ENCODE data around the gene TMEM52. TPM values are rescaled to one million over a fixed set of nuclear protein-coding genes. Genes with fewer than 3 reads are reported as not detected.
"Not testable (repeated sequence)": the region's sequence is repeated elsewhere in the genome, so short reads cannot be mapped to it uniquely, and the experiment has no call there.

Gene TMEM52
- total RNA-seq, 2 experiments from 2014 or later = not detected

GRCh38 chr1:1889090-1889750 is 29.9 kb downstream of the TMEM52 start:
- ATAC-seq (ENCODE audit: low read depth) (no peak), DNase-seq (no peak)
- H3K4me1 Mint-ChIP-seq = peaks cover 35% of the 10 kb centered on the region
- no peaks in the 10 kb centered on the region for H3K9me3 Mint-ChIP-seq
- peaks cover 16% of the 10 kb centered on the region for H3K36me3 Mint-ChIP-seq
- no peaks in the 10 kb centered on the region for H3K27me3 Mint-ChIP-seq
- peak overlapping the region; percentile 86 for H3K4me3 Mint-ChIP-seq
- POLR2A ChIA-PET = interaction anchor here (0.6 kb wide), 1 partner anchor 90 kb away, joined by 3 read pairs; no protein-coding TSS in a partner anchor
- peak overlapping the region; percentile 78 for H3K27ac Mint-ChIP-seq

- H3K27me3 Mint-ChIP-seq; H3K4me3 Mint-ChIP-seq; ATAC-seq (ENCODE audit: low read depth); DNase-seq; H3K9me3 Mint-ChIP-seq; H3K27ac Mint-ChIP-seq: not testable (repeated sequence)
- Mint-ChIP-seq H3K36me3 (peaks cover 20% of the 10 kb centered on the region), H3K4me1 (peaks cover 36% of the 10 kb centered on the region)
- POLR2A ChIA-PET = interaction anchor here (0.6 to 0.7 kb wide), 2 partner anchors 13 to 15 kb away, joined by 3 to 5 read pairs; no protein-coding TSS in a partner anchor
Observed at GRCh38 chr1:1883890-1884289, 35.2 kb downstream of the TMEM52 start.

- ATAC-seq (ENCODE audit: low read depth) (no peak), DNase-seq (no peak)
- Mint-ChIP-seq H3K9me3 (no peaks in the 10 kb centered on the region), H3K36me3 (peaks cover 23% of the 10 kb centered on the region), H3K4me3 (no peak overlapping the region), H3K4me1 (peaks cover 36% of the 10 kb centered on the region), H3K27ac (no peak overlapping the region), H3K27me3 (no peaks in the 10 kb centered on the region)
- POLR2A ChIA-PET = interaction anchor here (0.6 to 0.7 kb wide), 2 partner anchors 12 to 16 kb away, joined by 3 to 5 read pairs; no protein-coding TSS in a partner anchor
Observed at GRCh38 chr1:1883092-1883873, 35.8 kb downstream of the TMEM52 start.

GRCh38 chr1:1881727-1882126 is 37.4 kb downstream of the TMEM52 start:
- no peak overlapping the region for H3K4me3 Mint-ChIP-seq
- H3K4me1 Mint-ChIP-seq = peaks cover 35% of the 10 kb centered on the region
- no peaks in the 10 kb centered on the region for H3K27me3 Mint-ChIP-seq
- H3K27ac Mint-ChIP-seq = no peak overlapping the region
- POLR2A ChIA-PET = interaction anchor here (0.5 to 0.6 kb wide), 2 partner anchors 98 to 446 kb away, joined by 3 to 4 read pairs; no protein-coding TSS in a partner anchor
- ATAC-seq (ENCODE audit: low read depth) (no peak), DNase-seq (no peak)
- no peaks in the 10 kb centered on the region for H3K9me3 Mint-ChIP-seq
- H3K36me3 Mint-ChIP-seq = peaks cover 19% of the 10 kb centered on the region

- Mint-ChIP-seq H3K4me1 (peaks cover 42% of the 10 kb centered on the region), H3K36me3 (peaks cover 27% of the 10 kb centered on the region), H3K9me3 (no peaks in the 10 kb centered on the region), H3K27me3 (no peaks in the 10 kb centered on the region), H3K4me3 (no peak overlapping the region), H3K27ac (no peak overlapping the region)
- ATAC-seq (ENCODE audit: low read depth) = no peak
- DNase-seq = no peak
- POLR2A ChIA-PET = no interaction called here
Observed at GRCh38 chr1:1880617-1881312, 38.3 kb downstream of the TMEM52 start.

- no peak overlapping the region for H3K4me3 Mint-ChIP-seq
- H3K36me3 Mint-ChIP-seq = peaks cover 35% of the 10 kb centered on the region
- POLR2A ChIA-PET = no interaction called here
- DNase-seq = no peak
- H3K27me3 Mint-ChIP-seq = no peaks in the 10 kb centered on the region
- peaks cover 45% of the 10 kb centered on the region for H3K4me1 Mint-ChIP-seq
- no peak overlapping the region for H3K27ac Mint-ChIP-seq
- no peak for ATAC-seq (ENCODE audit: low read depth)
- H3K9me3 Mint-ChIP-seq = no peaks in the 10 kb centered on the region
Observed at GRCh38 chr1:1879942-1880341, 39.1 kb downstream of the TMEM52 start.

- Mint-ChIP-seq H3K9me3 (no peaks in the 10 kb centered on the region), H3K27me3 (no peaks in the 10 kb centered on the region), H3K36me3 (peaks cover 39% of the 10 kb centered on the region), H3K27ac (no peak overlapping the region), H3K4me3 (no peak overlapping the region), H3K4me1 (peaks cover 40% of the 10 kb centered on the region)
- ATAC-seq (ENCODE audit: low read depth) = no peak
- POLR2A ChIA-PET = no interaction called here
- no peak for DNase-seq
Observed at GRCh38 chr1:1877865-1878436, 41.1 kb downstream of the TMEM52 start.

- no peaks in the 10 kb centered on the region for H3K9me3 Mint-ChIP-seq
- peaks cover 48% of the 10 kb centered on the region for H3K36me3 Mint-ChIP-seq
- ATAC-seq (ENCODE audit: low read depth) (no peak), DNase-seq (no peak)
- H3K4me3 Mint-ChIP-seq = peak overlapping the region; percentile 53
- POLR2A ChIA-PET = interaction anchor here (1.0 kb wide), 1 partner anchor 32 kb away, joined by 3 read pairs; no protein-coding TSS in a partner anchor
- no peaks in the 10 kb centered on the region for H3K27me3 Mint-ChIP-seq
- H3K27ac Mint-ChIP-seq = peak overlapping the region; percentile 81
- H3K4me1 Mint-ChIP-seq = peaks cover 39% of the 10 kb centered on the region
Observed at GRCh38 chr1:1876335-1876930, 42.6 kb downstream of the TMEM52 start.

- Mint-ChIP-seq H3K36me3 (peaks cover 49% of the 10 kb centered on the region), H3K4me1 (peaks cover 35% of the 10 kb centered on the region), H3K4me3 (peak overlapping the region; percentile 53), H3K27ac (peak overlapping the region; percentile 81), H3K9me3 (peaks cover under 1% of the 10 kb centered on the region), H3K27me3 (no peaks in the 10 kb centered on the region)
- DNase-seq = no peak
- POLR2A ChIA-PET = interaction anchor here (1.0 kb wide), 1 partner anchor 33 kb away, joined by 3 read pairs; no protein-coding TSS in a partner anchor
- peak; percentile 48 for ATAC-seq (ENCODE audit: low read depth)
Observed at GRCh38 chr1:1875932-1876331, 43.1 kb downstream of the TMEM52 start.

GRCh38 chr1:1874901-1875300 is 44.2 kb downstream of the TMEM52 start:
- ATAC-seq (ENCODE audit: low read depth) (no peak), DNase-seq (no peak)
- Mint-ChIP-seq H3K36me3 (peaks cover 52% of the 10 kb centered on the region), H3K27me3 (no peaks in the 10 kb centered on the region), H3K4me1 (peaks cover 32% of the 10 kb centered on the region), H3K9me3 (peaks cover 2% of the 10 kb centered on the region), H3K4me3 (no peak overlapping the region), H3K27ac (peak overlapping the region; percentile 9)
- POLR2A ChIA-PET = no interaction called here

GRCh38 chr1:1873186-1873585 is 45.9 kb downstream of the TMEM52 start:
- no peak overlapping the region for H3K27ac Mint-ChIP-seq
- DNase-seq (no peak), ATAC-seq (ENCODE audit: low read depth) (no peak)
- H3K36me3 Mint-ChIP-seq = peaks cover 48% of the 10 kb centered on the region
- H3K9me3 Mint-ChIP-seq = peaks cover 2% of the 10 kb centered on the region
- POLR2A ChIA-PET = no interaction called here
- no peak overlapping the region for H3K4me3 Mint-ChIP-seq
- H3K27me3 Mint-ChIP-seq = no peaks in the 10 kb centered on the region
- peaks cover 28% of the 10 kb centered on the region for H3K4me1 Mint-ChIP-seq

- peaks cover 21% of the 10 kb centered on the region for H3K4me1 Mint-ChIP-seq
- no peak overlapping the region for H3K27ac Mint-ChIP-seq
- H3K36me3 Mint-ChIP-seq = peaks cover 46% of the 10 kb centered on the region
Observed at GRCh38 chr1:1872329-1872994, 46.6 kb downstream of the TMEM52 start.

More at GRCh38 chr1:1872329-1872994, 46.6 kb downstream of the TMEM52 start:
- Mint-ChIP-seq H3K4me3 (no peak overlapping the region), H3K27me3 (no peaks in the 10 kb centered on the region), H3K9me3 (peaks cover 2% of the 10 kb centered on the region)
- POLR2A ChIA-PET = no interaction called here
- DNase-seq (no peak), ATAC-seq (ENCODE audit: low read depth) (no peak)

All from activated naive CD8-positive, alpha-beta T cell treated with anti-CD3 and anti-CD28 coated beads, Interleukin-2, amount 10 ng/mL, durations not matched to agents 7 days and 5 days (primary cell).